NCI-H524 treated with DMSO at 0.1 percent for 48 hours (cell line): ENCODE data around the gene NDUFAF5.

Experiments
- DNase-seq: peaks from one replicate; lab custom pipeline; 2025; lab: John Stamatoyannopoulos, UW

Gene NDUFAF5

DNA sequence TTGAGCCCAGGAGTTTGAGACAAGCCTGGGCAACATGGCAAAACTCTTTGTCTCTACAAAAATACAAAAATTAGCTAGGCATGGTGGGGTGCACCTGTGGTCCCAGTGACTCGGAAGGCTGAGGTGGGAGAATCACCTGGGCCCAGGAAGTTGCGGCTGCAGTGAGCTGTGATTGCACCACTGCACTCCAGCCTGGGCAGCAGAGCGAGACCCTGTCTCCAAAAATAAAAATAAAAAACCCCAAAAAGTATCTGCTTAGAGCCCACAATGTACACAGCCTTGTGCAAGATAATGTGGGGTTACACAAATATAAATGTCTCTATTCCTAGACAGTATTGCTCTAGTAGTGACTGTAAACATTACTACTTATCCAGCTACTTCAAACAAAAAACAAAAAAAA is 6.0 kb upstream of the NDUFAF5 start:
- DNase-seq: no peak

DNA sequence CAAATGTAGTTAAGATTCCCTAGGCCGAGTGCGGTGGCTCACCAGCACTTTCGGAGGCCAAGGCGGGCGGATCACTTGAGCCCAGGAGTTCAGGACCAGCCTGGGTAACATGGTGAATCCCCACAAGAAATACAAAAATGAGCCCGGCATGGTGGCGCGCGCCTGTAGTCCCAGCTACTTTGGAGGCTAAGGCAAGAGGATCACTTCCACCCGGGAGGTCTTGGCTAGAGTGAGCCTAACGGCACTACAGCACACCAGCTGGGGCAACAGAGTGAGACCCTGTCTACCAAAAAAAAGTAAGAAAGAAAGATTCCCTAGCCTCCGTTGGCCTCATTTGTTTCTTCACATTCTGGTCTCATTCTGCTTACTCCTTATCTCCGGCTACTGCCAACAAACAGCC is 1.3 kb upstream of the NDUFAF5 start:
- no peak for DNase-seq

DNA sequence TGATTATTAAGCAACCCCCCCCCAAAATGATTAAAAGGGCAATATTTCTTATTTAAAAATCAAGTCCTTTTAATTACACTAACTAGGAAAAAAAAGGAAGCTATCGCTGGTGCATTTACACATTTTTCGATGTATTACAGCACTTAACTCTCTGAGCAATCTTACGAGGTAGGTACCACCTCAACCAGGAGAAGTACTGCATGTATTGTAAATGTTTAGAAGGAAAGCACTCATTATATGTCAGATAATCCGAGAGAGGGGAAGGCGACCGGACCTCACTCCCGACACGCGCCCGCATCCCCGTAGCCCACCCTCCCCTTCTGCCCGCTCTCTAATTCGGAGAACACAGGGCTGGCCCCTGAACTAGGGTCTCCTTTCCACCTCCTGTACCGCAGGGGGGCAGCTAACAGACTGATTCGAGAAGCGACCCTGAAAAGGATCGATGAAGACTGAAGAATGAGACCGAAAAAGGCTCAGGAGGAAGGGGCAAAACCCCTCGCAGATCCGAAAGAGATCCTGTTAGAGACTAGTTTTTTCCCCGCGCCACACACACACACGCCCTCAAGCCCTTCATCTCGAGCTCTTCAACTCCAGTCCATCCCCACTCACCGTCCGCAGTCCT is 446 bp upstream of the NDUFAF5 start:
- DNase-seq: no peak

DNA sequence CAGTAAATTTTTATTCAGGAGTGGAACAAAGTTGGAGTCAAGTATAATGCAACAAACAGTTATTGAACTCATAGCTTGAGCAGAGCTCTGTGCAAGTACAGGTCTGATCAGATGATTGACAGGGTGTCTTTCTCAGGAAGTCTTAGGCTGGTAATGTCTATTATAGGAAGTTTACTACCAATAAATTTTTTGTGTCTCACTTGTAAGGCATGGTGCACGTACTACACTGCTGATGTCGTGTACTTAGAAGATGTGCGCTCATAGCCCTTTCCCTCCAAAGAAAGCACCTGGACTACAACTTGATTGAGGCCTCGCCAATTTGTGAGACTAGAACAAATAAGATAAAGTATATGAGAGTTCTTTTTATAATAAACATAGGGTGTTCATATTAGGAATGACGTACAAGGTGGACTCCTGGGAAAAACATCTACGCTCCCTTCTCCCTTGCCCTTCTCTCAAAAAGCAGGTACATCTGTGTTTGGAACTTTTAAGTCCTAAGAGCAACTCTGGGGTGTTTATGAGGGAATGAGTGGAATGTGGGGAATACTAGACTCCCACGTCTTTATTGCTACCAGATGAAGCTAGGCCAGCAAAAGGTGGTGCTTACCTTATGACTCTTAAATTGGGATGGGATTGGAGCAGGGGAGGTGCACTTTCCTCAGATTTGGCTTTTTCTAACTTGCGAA is 1.5 kb downstream of the NDUFAF5 start:
- no peak for DNase-seq

DNA sequence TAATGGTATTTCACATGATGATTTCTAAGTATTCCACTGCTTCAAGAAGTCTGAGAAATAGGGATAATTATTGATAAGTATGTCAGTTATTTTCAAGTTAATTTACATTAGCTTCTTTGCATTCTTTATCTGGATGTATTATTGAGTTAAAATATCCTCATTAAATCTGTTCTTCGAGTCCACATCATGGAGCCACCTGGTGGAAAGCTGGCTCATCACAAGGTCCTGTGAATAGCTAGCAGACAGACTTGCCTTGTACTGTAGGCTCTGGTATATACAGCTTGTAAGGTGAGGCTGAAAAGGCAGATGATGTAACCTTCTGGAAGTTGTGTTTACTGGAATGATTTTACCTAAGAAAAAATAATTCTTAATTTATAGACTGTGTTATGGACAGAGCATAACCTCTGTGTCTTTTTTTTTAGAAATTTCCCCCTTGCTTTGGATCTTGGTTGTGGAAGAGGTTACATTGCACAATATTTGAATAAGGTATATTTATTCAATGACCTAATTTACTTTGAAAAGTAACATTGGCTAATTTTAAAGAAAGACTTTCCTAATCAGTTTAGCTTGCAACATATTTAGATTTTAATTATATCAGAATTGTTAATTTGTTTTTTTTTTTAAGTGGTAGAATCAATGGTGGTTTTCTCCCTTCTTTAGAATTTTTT is 3.5 kb downstream of the NDUFAF5 start:
- DNase-seq: no peak

DNA sequence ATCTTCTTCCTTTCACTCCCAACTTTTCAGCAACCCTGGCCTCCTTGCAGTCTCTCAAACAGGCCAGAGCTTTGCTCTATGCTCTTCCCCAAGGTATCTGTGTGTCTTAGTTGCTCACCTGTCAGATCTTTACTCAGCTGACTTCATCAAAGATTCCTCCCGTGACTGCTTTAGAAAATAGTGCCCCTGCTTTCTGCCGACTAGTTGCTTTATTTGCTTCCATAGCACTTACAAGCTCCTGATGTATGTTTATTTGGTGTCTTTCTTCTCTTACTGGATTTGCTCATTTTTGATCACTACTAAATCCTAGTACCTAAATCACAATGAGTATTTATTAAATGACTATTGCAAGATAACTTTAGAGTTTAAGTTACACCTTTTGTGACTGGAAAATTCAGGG is 5.9 kb downstream of the NDUFAF5 start:
- DNase-seq: no peak

DNA sequence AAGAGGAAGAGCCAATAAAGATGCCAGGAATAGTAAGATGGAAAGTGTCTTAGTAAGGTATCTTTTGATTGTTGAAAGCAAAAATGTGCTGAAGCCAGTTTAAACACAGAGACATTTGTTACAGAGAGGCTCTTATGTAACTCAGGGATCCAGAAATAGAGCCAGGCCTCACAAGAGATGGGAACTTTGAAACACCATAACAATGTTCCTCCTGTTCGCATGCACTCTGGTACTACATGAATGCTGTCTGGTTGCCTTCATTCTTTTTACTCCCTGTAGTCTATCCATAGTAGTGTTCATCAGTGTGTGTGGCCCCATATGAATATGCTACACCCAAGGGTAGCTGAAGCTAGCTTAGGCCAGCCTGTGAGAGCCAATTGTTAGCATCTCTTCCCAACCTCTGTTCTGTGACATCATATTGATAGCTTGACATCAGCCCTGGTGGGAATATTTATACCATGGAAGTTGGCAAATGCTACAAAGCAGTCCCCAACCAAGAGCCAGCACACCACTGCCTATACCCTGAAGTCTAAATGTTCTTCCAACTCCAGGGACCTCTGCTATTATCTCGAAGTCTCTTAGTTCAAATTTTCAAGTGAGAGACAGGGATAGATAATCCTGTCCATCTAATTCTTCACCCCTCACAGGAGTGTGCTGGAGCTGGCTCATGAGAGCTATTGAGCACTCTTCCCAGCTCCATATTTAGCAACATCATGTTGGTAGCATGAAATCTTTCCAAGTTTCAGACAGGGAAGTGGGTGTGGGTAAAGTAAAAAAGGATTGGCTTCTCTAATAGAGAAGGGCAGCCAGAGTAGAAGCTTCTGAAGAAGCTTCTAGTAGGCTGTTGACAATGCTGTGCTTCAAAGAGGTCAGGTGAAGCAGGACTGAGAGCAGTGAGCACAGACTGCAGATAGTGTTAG is 7.0 kb downstream of the NDUFAF5 start:
- DNase-seq: no peak

DNA sequence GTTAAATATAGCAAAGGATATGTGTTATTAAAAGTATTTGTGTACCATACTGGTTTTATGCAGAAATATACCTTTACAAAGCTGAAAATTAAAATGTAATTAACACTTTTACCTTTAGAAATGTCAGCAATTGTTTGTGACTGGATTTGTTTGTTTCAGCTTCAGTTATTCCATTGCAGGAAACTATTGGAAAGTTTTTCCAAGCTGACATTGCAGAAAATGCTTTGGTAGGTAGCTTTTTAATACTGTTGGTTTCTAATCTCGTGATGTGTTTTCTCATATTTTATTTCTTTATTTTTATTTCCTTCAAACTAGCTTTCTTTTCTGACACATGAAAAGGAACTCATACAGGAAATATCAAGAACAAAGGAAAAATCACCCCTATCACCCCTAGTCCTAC is 8.2 kb downstream of the NDUFAF5 start:
- DNase-seq: no peak

DNA sequence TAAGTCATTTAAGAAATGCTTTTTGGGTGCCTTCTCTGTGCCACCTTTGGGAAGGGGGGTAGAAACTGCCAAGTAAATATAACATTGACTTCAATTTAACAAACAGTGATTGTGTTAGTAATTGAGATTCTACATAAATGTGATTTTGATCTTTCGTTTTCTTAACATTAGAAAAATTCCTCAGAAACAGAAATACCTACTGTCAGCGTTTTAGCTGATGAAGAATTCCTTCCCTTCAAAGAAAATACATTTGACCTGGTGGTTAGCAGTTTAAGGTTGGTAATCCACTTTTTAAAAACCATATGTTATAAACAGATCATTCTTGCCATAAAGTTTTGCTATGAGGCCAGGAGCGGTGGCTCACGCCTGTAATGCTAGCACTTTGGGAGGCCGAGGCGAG is 9.8 kb downstream of the NDUFAF5 start:
- DNase-seq: no peak

DNA sequence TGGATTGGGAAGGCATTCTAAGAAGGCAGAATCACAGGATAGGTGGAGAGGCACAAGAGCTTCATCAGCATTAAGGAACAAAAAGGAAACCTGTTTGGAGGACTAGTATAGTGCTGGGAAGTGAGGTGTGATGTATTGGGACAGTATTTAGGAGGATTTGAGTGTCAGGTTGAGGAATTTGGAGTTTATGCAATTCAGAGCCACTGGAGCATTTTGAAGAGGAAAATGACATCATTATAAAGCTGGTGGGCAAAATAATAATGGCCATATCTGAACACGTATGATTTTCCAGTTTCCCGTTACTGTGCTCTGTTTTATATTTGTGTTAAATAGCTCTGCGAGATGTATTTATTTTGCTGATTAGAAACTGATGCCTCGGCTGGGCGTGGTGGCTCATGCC is 14.2 kb downstream of the NDUFAF5 start:
- DNase-seq: no peak

DNA sequence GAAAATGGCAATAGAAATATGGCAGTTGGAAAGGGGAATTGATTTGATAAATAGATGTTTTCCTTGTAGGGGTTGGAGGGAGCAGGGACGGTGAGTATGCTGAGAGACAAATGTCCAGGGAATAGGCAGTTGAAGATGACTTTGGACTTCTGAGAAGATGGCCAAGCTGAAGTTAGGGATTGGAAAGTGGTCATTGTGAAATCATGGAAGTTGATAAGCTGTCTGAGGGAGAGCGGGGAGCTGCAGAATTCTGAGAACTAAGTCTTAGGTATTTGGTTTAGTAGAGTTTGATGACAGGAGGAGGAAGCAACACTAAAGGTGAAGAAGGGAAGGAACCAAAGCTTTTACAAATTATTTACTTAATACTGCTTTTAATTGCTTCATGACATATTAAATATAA is 15.1 kb downstream of the NDUFAF5 start:
- DNase-seq: no peak

DNA sequence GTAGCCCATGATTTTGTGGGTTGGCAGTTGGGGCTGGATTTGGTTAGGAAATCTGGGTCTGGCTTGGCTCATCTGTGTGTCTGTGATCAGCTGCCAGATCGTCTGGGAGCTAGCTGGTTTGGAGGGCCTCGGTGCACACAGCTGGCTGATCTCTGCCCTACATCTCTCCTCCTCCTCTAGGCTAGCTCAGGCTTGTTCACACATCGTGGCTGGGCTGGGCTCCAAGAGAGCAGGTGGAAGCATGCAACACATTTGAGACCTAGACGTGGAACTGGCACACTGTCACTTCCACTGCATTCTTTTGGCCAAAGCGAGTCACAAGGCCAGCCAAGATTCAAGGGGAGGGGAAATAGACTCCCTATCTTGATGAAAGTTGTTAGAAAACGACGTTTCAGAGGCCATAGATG is 15.9 kb downstream of the NDUFAF5 start:
- DNase-seq: peak; percentile 18

DNA sequence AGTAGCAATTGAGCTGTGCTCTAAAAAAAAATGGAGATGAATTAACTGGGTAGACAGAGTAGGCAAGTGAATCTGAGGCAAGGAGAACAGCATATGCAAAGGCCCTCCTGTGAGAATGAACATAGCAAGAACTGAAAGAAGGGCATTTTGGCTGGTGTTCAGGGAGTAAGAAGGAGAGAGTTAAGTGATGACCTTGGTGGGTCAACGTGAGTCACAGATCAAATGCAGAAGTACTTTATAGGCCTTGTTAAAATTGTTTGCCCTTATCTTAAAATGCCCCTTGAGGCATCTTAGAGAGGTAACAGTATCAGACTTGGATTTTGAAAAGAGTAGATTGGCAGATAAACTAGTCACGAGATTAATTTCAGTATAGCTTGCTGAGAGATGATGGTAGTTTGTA is 24.5 kb downstream of the NDUFAF5 start:
- no peak for DNase-seq

DNA sequence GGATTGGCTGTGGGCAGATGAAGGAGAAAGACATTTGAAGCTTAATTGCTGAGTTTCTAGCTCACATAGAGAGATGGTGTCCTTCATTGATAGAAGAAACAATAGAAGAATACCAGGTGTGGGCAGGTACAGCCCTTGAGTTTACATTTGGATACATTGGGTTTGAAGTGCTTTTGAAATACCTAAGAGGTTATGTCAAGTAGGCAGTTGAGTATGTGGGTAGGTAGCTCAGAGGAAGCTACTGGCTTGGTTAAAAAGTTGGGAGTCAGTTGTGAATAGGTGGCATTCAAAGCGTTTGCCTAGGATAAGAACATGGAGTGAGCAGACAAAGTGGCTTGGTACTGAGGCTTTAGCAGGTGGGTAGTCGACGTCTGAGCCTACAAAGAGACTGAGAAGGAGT is 25.0 kb downstream of the NDUFAF5 start:
- no peak for DNase-seq

DNA sequence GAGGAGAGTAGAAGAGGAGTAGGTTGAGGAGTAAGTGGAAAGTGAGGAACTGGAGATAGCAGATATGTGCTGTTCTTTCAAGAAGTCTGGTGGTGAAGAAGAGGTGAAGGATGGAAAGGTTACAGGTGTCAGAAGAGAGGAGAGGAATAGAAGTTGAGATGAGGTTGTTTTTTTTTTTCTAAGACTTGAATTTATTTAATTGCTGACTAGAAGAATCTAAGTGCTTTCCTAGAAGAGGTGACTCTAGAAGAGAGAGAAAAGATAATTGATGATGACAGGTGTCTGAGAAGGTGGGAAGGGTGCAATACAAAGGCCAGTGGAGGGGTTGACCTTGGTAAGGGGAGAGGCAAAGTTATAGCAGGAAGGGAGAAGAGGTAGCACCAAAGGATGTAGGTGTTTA is 25.6 kb downstream of the NDUFAF5 start:
- DNase-seq: no peak

DNA sequence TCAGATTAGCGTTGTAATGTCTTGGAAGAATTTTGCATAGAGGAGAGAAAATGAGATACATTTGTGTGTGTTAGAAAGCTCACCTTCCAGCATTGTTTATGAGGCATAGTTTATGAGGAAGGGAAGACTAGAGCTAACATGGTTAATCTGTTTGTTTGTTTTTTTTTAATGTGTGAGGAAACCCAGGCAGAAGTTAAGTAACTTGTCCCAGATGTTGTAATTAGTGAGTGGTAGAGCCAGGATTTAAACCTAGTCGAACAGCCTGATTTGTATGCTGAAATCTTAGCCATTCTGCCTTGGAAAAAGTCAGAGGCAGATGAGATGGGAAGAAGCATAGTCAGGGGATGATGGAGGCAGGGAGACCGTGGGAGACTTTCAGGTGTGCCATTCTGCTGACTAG is 29.1 kb downstream of the NDUFAF5 start:
- no peak for DNase-seq

DNA sequence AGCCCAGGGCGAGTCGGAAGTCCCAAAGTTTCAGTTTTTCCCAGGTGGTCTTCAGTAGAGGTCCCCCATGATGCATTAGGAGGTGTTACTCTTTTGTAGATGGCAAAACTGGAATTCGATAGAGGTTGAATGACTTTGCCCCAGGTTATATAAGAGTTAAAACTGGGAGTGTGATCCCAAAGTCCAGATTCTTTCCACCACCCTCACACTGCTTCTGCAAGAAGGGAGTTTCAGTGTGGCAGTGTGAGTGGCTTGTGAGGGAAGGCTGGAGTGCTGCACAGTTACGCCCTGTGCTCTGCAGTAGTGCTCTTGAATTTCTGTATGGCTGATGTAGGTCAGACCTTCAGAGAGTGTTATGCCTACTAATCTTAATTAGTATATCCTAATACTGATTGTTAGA is 29.8 kb downstream of the NDUFAF5 start:
- DNase-seq: no peak

DNA sequence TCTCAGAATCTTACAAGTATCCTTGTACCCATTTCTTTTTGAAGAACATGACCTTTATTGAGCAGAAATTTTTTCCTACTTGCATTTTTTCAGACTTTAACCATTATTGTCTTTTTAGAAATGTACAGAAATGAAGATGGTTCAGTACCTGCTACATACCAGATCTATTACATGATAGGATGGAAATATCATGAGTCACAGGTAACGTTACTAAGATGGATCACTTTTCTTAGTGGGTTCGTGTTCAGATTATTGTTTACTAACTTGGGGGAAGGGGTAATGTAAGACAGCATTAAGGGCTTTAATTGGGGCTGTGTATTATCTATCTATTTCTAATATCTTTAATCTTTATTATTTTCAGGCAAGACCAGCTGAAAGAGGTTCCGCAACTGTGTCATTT is 31.9 kb downstream of the NDUFAF5 start:
- DNase-seq: no peak

DNA sequence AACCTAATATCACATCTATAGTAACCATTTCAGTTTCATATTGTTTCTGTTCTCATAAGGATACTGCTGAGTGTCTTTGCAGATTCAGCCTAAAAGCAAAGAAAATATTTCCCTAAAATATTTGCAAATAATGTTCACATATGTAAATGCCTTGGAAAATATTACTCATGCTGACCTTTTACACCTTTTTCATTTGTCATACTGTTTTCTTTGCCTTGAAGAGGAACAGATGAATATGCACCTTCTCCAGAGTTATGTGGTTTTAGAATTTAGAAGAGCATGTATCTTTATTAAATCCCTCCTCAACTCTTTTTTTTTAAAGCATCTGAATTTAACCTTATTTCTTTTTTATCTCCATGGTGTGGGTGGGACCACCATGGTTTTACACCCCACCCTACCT is 32.5 kb downstream of the NDUFAF5 start:
- DNase-seq: no peak

DNA sequence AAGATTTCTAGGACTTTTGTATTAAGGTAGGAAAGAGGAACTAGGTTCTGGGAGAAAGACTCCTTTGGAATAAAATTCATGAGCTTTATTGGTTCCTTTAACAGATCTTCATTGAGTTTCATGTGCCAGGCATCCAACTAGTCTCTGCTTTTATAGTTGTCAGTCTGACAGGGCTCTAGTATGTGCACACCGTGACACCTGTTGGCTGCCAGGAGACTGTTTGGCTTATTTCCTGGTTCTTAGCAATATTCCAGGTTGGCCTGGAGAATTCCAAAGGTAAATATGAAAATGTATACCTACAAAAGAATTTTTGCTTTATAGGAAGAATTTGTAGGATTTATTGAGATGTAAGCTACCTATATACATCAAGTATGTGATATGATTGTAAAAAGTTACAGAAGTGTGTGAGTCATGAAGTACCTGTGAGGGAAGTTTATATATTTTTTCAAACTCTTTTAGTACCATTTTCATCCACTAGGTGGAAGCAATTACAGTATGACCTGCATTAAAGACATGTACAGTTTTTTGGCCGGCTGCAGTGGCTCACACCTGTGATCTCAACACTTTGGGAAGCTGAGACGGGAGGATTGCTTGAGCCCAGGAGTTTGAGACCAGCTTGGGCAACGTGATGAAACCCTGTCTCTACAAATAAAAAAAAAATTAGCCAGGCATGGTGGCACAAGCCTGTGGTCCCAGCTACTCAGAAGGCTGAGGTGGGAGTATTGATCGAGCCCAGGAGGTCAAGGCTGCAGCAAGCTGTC is 35.2 kb downstream of the NDUFAF5 start:
- DNase-seq: peak; percentile 53

DNA sequence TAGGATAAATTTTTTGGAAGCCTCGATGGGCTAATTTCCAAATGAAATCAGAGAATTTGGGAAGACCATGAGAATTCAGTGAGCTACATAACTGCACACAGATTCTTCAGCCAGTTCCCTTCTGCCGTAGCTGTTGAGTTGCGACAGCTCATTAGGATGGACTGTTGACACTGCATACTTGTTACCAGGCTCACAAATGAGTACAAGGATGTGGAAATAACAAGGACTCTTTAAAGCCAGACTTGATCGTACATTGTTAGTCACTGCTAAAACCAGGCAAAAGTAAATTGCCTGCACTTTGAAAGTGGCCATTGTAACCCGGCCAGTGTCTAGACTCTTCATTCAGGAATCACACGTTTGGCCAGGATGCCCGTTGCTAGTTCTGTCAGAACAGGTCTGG is 37.0 kb downstream of the NDUFAF5 start:
- DNase-seq: no peak

DNA sequence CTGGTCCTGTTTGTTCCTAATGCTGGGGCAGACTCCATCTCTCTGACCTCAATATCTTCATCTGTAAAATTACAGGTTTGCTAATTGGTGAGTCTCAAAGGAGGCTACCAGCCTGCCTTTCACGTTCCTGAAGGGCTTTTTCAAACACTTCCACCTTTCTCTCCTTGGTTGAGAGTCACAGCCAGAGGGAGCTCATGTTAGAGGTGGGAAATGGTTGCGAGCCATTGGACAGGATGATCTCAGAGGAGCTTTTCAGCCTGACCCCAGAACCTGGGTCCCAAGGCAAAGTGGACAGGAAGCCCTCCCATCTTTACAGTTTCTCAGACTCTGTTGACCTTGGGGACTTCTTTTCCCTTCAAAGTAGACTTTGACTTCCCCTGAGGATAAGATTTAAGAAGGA is 37.6 kb downstream of the NDUFAF5 start:
- no peak for DNase-seq
